Skeletal muscle satellite cell (primary cell): ENCODE data around the gene RNASEH1.
"Not testable (repeated sequence)": the region's sequence is repeated elsewhere in the genome, so short reads cannot be mapped to it uniquely, and the experiment has no call there.

Experiments
- H3K27me3 ChIP-seq: 2 replicates; pipeline ENCODE4 v1.7.0; 2013; ENCODE audit warnings: low read length; ENCODE audit not compliant: control insufficient read depth, insufficient read depth
- H3K36me3 ChIP-seq: 2 replicates; pipeline ENCODE4 v1.7.0; 2013; ENCODE audit warnings: mild to moderate bottlenecking, control low read depth, low read length; ENCODE audit not compliant: insufficient read depth
- H3K4me1 ChIP-seq: 2 replicates; pipeline ENCODE4 v1.7.0; 2013; ENCODE audit warnings: low read length; ENCODE audit not compliant: control insufficient read depth, insufficient read depth
- H3K4me2 ChIP-seq: 2 replicates; pipeline ENCODE4 v1.7.0; 2013; ENCODE audit warnings: mild to moderate bottlenecking, low read length
- H3K4me3 ChIP-seq: 2 replicates; pipeline ENCODE4 v1.7.0; 2013; ENCODE audit warnings: low read length
- H3K9ac ChIP-seq: 2 replicates; pipeline ENCODE4 v1.7.0; 2013; ENCODE audit warnings: mild to moderate bottlenecking, low read depth, low read length, moderate library complexity
- H3K9me3 ChIP-seq: replicated peaks from 2 replicates; pipeline ENCODE4 v1.7.0; 2013; ENCODE audit warnings: mild to moderate bottlenecking, control low read depth, low read length

RNASEH1 gene

DNA sequence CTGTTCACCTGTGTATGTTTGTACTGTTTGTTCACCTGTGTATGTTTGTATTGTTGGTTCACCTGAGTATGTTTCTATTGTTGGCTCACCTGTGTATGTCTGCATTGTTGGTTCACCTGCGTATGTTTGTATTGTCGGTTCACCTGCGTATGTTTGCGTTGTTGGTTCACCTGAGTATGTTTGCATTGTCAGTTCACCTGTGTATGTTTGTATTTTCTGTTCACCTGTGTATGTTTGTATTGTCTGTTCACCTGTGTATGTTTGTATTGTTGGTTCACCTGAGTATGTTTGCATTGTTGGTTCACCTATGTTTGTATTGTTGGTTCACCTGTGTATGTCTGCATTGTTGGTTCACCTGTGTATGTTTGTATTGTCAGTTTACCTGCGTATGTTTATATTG, 53.4 kb downstream of the RNASEH1 start:
- peaks cover 35% of the 10 kb centered on the region for H3K36me3 ChIP-seq
- no peak overlapping the region for H3K4me2 ChIP-seq
- H3K4me3 ChIP-seq = no peak overlapping the region
- no peaks in the 10 kb centered on the region for H3K27me3 ChIP-seq
- peaks cover 3% of the 10 kb centered on the region for H3K4me1 ChIP-seq
- no peaks in the 10 kb centered on the region for H3K9me3 ChIP-seq
- no peak overlapping the region for H3K9ac ChIP-seq

GRCh38 chr2:3503483-3503882, 54.6 kb downstream of the RNASEH1 start:
- H3K9ac ChIP-seq = no peak overlapping the region
- no peak overlapping the region for H3K4me2 ChIP-seq
- no peaks in the 10 kb centered on the region for H3K9me3 ChIP-seq
- no peaks in the 10 kb centered on the region for H3K27me3 ChIP-seq
- H3K4me1 ChIP-seq = peaks cover 3% of the 10 kb centered on the region
- H3K4me3 ChIP-seq = no peak overlapping the region
- peaks cover 46% of the 10 kb centered on the region for H3K36me3 ChIP-seq

- Histone ChIP-seq H3K9me3 (no peaks in the 10 kb centered on the region), H3K4me1 (peaks cover 3% of the 10 kb centered on the region), H3K4me3 (no peak overlapping the region), H3K27me3 (no peaks in the 10 kb centered on the region), H3K4me2 (no peak overlapping the region), H3K9ac (no peak overlapping the region), H3K36me3 (peaks cover 50% of the 10 kb centered on the region)
Observed at GRCh38 chr2:3503046-3503445, 55.1 kb downstream of the RNASEH1 start.

- Histone ChIP-seq H3K9me3 (no peaks in the 10 kb centered on the region), H3K27me3 (no peaks in the 10 kb centered on the region), H3K9ac (no peak overlapping the region), H3K4me1 (no peaks in the 10 kb centered on the region), H3K4me3 (no peak overlapping the region), H3K4me2 (no peak overlapping the region), H3K36me3 (peaks cover 56% of the 10 kb centered on the region)
Observed at GRCh38 chr2:3500326-3500899, 57.7 kb downstream of the RNASEH1 start.

DNA sequence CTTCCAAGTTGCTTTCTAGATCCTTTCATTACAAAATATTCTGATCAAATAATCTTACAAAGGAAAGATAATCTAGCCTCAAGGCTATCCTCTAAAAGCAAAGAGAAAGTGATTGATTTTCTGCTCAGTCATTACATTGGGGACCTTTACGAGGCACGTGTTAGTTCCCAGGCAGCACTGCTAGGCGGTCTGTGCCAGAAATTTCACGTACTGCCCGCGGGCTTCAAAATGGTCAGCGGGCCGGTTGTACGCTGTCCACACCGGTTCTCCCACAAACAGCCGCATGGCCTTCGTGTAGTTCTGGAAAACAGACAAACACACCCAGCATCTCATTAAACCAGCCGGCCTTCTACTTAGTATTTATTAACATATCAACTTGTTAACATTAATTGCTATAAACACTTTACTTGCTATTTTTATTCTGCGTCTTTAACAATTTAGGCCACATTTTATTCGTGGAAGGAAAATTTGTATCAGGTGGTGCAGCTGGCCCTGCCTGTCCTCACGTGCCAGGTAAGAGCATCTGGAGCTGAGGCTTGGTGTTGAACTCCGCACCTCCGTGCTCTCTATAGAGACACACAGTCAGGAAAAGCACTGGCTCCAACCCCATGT, 59.2 kb downstream of the RNASEH1 start:
- no peaks in the 10 kb centered on the region for H3K27me3 ChIP-seq
- H3K4me2 ChIP-seq = no peak overlapping the region
- H3K36me3 ChIP-seq = peaks cover 49% of the 10 kb centered on the region
- H3K9me3 ChIP-seq = no peaks in the 10 kb centered on the region
- no peak overlapping the region for H3K9ac ChIP-seq
- no peak overlapping the region for H3K4me3 ChIP-seq
- peaks cover 3% of the 10 kb centered on the region for H3K4me1 ChIP-seq

- not testable (repeated sequence) for H3K4me3 ChIP-seq, H3K4me2 ChIP-seq, H3K9me3 ChIP-seq, H3K27me3 ChIP-seq, H3K9ac ChIP-seq
- Histone ChIP-seq H3K36me3 (peaks cover 37% of the 10 kb centered on the region), H3K4me1 (peaks cover 17% of the 10 kb centered on the region)
Observed at GRCh38 chr2:3496708-3497080, 61.4 kb downstream of the RNASEH1 start.
